GM19043 (cell line): Measurements from ENCODE around the gene CLCN1.

Source experiments
- ATAC-seq: cut with Tn5 transposase; IDR thresholded peaks from one replicate; pipeline ENCODE4 v1.9.1; 2021; ENCODE audit warnings: low read depth; ENCODE audit not compliant: unreplicated experiment

Gene CLCN1

DNA sequence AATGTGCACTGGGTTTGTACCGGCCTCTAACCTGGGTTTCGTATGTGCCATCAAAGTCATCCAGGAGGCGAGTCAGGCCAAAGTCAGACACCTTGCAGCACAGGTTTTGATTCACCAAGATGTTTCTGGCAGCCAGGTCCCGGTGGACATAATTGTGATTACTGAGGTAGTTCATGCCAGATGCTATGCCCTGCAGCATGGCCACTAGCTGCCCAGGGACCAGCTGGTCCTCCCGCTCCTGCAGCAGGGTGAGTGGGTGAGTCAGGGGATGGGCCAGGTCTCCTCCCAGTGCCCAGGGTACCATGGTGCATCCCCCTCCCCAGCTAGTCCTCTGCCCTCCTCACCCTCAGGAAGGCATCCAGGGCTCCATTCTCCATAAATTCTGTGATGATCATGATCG, 78.9 kb downstream of the CLCN1 start:
- no peak for ATAC-seq

DNA sequence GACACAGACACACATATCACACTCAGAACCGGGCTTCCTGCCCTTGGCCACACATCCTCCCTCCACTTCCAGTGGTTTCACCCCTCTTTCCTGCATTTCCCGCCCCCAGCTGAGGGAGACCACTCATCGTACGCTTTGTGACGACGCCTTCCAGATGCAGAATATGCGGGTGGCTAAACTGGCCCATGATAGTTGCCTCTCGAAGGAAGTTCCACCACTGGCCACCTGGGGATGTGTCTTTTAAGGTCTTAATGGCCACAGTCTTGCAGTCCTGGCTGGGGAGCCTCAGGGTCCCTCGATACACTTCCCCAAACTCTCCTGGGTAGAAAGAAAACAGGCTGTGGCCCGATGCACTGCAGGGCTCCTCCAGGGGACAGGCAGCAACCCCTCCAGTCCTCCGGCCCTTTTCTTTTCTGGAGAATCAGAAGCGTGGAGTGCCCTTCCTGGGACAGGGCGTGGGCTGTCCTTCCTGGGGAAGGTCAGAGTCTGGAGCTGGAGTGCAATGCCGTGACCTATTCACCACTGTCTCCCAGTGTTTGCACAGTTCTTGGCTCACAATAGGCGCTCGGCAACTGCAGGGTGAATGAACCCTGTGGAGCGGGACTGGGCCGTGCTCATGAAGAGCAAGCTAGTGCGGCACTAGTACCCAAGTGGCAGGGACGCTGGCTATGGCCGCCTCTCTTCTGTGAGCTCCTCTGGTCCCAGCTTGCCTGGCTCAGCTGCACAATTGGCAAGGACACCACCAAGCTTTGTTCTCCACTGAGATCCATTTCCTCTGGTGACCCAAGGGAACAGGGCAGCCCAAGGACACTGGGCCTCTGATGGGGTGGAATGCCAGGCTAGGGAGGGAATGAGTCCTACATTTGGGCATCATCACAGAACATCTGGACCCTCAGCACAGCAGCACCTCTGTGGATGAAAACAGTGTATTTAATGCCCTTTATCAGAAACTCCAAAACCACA, 79.6 kb downstream of the CLCN1 start:
- no peak for ATAC-seq

DNA sequence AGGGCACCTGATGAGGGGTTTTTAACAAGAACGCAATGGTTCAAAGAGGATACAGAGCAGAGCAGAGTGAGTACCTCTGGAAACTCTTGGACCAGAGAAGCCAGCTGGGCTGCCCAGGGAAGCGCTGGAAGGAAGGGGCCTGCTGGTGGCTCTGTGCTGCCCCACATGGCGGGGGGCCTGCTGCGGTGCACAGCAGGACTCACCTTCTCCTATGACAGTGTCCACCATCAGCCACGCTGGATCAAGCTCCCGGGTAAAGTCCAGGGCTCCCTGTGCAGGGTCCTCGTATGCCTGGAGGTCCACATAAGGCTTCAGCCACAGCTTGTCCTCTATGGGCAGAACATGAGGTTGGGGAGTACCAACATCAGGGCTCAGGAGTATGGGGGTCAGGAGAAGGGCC, 80.3 kb downstream of the CLCN1 start:
- ATAC-seq, result no peak

DNA sequence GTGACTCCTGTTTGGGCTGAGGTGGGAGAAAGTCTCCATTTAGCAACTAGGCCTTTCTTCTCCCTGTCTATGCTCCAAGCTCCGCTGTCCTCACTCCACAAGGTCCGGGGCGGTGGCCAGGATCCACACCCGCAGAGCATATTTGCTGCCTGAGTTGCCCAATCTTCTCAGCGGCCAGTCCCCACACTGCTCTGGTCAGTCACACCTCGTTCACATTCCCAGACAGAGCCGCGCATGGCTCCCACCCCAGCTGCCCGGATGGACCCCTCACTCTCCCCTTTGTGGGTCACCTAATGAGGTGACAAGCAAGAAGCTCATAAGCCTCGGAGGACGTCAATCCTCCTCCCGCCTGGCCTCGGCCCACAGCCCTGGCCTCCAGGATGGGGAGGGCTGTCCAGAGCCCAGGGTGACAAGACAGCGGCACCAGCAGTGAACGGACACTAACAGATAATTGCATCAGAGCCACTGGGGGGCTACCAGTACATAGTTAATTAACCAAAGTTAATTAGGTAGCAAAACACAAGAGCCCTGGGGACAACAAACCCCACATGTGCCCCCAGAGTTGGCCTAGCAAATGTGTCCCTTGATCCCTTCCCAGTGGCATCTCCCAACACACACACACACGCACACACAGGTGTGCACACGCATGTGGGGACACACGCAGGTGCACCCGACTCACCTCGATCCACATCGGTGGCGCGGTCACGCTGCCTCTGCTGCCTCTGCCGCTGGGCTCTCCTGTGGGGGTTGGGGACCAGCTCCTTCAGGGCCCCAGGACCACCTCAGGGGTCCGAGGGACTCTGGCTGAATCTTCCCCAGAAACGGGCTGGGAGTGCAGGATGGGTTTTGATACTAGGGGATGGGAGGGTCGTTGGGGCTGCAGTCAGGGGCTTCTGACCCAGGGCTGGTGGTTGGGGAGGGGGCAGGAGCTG, 81.0 kb downstream of the CLCN1 start:
- ATAC-seq, result no peak

DNA sequence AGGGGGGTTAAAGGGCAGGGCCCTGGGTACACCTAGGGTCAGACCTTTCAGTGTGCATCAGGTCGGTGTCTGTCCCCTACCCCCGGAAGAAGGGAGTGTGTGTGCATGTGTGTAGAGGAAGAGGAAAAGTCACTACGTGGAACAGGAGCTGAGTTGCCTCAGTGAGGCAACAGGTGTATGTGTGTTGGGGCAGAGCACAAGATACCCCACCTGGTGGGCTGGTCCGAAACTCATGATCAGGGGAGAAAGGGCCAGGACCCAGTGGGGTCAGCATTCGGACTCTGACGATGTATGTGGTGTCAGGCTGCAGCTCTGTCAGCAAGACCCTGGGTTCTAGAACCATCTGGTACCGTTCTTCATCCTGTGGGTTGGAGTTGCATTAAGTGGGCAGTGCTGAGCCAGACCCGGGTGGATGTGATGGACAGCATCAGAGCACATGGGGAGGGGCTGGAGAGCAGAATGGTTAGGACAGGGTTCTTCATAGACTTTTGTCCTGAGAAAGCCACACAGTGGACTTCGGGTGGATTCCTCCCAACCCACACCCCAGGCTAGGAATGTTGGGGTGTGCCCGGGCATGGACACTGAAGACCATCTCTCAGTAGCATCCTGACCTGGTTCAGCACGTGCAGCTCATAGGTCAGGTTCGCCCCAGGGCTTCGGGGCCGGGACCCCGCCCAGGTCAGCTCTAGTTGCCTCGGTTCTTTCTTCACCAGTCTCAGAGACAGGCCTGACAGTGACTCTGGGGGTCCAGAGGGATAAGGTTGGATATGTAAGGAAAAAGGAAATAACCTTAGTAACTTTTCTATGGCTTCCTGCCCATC, 82.0 kb downstream of the CLCN1 start:
- no peak for ATAC-seq

DNA sequence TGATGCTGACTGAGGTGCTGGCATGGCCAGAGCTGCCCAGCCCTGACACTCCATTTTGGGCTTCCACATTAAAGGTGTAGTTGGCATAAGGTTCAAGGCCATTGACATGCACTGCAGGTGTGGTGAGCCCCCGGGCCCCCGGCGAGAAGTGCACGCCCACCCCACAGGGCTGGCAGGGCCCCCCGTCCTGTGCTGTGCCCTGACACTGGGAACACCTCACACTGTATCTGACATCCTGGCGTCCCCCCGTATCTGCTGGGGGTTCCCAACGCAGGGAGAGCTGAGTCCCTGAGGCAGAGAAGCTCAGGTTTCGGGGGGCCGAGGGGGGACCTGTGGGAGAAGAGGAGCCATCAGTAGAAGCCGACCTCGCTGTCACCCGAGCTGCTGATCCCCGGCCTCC, 82.7 kb downstream of the CLCN1 start:
- no peak for ATAC-seq

DNA sequence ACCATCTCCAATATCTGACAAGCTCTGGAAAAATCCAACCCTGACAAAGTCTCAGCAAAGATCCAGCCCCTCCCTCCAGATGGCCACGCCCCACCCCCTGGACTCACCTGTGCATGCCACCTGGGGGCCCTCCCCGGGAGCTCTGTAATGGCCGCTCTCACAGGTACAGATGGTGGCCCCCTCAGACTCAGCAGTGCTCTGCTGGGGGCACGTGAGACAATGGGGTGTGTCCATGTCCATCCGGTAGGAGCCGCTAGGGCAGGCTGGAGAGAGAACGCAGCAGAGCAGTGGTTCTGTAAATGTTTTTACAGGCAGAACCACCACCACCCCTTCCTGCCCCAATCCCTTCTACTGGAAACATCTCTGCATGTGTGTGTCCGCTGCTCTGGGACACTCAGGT, 83.2 kb downstream of the CLCN1 start:
- ATAC-seq, result no peak

DNA sequence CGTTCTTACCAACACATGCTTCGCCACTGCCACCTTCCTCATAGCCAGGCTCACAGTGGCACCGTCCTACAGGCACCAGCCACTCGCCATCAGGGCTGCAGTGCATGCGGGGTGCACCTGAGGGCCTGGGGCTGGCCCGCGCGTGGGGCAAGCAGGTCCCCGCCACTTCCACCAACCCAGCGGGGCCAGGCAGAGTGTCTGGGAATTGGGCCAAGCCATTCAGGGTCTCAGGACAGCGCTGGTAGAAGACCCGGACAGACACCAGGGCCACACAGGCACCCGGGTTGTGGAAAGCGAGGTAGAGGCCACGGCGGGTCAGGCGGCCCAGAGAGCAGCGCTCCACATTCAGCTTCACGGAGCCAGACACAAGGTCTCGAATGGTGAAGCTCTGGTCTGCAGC, 83.7 kb downstream of the CLCN1 start:
- ATAC-seq, result no peak

DNA sequence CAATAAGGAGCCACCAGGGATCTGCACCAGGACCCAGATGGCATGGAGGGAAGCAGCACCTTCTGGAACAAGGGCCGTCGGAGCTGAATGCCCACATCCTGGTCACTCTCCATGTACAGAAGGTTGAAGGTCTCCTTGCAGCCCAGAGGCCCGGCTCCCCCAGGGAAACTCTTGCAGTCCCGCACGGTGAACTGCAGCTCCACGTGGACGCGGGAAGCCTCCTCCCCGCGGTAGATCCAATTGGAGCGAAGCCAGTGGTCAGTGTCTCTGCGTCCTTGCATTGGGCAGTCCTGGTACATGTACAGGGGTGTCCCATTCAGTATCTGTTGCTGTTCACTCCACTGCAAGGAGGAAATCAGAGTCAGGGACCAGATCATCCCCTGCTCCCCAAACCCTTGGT, 85.4 kb downstream of the CLCN1 start:
- ATAC-seq, result no peak
